NCI-H1092 treated with DMSO at 0.1 percent for 48 hours (cell line): ENCODE results near the gene SNN.

Experiments used
- DNase-seq: peaks from one replicate; lab custom pipeline; 2025; lab: John Stamatoyannopoulos, UW

Gene SNN

DNA sequence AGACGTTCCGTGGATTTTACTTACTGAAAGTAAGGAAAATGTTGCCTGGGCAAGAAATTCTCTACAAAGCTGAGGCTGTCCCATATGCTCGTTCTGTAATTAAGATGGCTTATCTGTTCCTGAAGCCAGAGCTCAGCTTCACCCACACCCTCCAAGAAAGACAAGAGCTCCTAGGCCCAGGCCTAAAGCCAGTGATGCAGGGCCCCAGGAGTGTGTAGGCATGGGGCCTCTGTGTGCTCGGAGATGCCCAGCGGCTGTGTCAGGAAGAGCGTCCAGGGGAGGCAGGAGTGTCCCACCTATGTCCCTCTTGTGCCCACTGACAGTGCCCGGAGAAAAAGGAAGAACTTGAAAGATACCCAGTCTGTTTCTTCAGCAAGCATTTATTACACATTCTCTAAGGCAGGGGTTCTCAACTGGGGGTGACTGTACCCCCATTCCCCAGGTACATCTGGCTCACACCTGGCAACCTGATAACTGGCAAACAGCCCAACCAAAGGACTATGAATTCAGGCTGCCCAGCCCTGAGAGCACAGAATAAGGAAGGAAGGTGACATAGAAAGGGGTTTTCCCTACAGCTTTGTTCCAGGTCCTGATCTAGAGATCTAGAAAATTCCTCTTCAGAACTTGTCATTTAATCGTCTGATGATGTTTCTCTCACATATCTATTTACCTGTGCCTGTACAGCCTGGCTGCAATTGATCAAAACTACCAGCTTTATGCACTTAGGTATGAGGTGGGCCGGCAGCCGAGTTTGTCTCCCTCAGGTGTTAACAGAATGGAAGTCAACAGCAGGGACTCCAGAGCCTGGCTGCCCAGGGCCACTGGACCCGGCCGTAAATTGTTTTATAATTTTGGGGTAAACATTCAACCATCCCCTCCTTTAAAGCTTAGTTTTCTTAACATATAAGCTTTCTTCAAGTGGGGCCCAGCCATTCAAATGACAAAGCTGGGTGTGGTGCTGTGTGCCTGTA lies 12.0 kb downstream of the SNN start:
- DNase-seq = no peak

DNA sequence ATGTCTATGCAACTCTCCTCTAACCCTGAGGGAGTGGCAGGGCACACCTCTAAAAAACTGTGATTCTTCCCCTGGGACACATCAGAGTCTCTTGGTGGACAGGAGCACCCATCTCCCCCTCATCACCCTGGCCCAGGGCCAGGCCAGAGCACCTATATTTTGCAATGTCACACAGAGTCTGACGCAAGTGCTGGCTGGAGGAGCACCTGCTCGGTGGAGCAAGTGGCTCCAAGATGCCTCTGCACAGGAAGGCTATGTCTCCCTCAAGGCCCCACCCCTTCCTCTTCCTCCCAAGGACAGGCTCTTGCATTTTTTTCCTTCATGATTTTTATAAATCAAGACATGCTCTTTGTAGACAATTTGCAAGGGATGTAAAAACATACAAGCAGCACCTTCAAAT lies 13.3 kb downstream of the SNN start:
- no peak for DNase-seq

DNA sequence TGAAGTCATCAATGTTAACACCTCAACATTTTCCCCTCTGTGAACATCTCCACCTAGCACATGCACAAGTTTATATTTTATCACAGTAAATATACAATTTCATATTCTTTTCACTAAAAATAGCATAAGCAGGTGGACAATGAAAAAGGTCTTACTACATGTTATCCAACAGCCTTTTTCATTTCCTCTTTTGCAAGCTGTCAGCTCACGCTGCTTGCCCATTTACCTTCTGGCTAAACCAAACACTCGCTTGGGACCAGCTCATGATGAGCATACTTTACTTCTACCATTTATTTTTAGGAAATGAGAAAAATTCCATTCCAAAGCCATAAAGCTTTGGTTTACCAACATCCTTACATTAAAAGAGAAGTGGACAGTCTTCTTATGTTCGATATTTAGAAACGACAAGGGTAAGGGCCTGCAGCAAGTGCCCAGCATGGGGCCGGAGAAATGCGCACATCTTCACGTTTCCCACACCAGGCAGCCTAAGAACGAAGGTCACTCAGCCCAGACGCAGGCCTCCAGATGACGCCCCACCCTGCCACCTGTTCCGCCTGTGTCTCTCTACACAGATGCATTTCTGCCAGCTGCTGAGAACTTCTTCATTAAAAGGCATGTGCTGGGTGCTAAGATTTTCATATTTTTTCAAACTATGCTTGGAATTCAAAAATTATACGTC lies 13.9 kb downstream of the SNN start:
- no peak for DNase-seq

DNA sequence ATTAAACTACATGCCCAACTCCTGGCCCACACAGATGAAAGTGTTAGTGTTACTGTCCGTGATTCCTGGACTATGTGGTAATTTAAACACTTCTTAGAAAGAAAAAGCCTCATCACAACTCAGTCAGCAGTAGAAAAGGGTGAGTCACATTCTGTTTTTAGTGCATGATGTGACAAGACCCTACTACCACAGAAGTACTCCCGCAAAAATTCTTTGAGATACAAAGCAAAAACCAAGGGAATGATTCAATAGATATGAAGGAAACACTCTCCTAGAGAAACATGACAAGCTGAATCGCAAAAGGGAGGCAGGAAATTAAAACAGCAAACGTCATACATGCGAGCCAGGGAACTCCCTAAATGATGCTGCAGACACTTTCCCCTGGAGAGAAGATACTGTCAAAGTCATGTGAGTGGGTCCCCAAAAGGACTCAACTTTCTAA lies 14.4 kb downstream of the SNN start:
- no peak for DNase-seq

DNA sequence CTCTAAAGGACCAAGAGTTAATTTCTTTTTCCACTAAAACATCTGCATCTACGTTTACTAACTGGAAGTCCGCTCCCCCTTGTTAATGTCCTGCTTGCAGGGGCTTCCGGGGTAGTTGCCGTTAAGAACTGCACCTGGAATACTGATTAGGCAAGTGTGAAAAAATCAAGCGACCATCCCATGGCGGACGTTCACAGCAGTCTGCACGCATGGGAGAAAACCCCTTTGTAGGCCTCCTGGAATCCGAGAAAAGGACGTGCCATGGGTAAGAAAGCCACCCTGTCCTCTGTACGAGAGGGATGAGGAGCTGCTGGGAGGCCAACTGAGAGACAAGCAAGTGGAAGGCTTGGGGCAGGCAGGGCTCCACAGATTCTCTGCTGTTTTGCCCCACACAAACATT lies 14.9 kb downstream of the SNN start:
- no peak for DNase-seq

DNA sequence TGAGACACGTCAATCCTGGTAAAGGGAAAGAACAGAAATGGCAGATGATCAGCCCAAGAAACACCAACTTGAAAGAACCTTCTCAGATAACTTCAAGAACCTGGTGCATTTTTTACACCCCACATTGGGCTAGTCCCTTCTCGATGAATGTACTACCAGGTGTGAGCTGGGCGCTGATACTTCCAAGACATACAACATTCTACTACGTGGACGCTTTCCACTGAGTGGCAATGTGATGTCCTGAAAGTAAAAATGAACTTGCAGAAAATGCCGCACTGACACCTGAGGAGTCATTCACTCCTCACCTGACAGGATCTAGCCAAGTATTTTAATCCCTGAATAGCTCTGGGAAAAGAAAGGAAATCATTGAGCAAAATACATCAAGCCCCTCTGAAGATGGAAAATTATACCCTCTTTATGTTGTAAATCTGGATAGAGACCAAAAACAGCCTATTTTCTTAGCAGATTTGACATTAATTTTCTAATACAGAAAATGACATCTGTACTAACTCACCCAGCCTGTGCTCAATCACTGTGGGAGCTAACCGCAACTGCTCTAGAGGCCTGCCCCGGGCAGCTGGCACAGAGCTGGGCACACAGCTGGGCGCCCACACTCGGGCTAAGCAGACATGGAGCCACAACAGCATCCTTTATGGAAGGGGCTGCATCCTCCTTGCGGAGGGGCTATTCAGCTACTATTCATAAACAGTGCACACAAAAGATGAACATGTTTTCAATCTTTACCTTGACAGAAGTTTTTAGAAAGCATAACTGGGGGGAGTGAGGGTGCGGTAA lies 16.2 kb downstream of the SNN start:
- no peak for DNase-seq

DNA sequence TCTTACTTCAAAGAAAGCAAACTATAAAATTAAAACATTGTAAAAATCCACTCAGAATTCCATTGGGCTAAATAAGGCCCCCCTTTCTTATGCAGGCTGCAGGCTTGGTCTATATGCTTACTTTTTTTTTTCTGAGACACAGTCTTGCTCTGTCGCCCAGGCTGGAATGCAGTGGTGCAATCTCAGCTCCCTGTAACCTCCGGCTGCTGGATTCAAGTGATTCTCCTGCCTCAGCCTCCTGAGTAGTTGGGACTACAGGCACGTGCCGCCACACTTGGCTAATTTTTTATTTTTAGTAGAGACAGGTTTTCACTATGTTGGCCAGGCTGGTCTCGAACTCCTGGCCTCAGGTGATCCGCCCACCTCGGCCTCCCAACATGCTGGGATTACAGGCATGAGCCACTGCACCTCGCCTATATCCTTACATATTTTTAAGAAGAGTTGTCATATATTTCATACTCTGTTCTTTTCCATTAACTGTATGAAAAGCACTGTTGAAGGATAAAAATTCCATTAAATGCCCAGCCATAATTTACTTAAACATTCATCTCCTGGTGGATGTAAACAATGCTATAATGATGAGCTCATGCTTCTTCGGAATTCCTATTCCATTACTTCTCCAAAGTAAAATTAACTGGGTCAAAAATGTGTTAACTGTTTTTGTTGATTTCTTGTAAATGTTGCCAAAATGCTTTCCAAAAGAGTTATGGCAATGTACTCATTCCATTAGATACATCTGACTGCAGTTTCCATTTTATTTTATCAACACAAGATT lies 17.8 kb downstream of the SNN start:
- no peak for DNase-seq

DNA sequence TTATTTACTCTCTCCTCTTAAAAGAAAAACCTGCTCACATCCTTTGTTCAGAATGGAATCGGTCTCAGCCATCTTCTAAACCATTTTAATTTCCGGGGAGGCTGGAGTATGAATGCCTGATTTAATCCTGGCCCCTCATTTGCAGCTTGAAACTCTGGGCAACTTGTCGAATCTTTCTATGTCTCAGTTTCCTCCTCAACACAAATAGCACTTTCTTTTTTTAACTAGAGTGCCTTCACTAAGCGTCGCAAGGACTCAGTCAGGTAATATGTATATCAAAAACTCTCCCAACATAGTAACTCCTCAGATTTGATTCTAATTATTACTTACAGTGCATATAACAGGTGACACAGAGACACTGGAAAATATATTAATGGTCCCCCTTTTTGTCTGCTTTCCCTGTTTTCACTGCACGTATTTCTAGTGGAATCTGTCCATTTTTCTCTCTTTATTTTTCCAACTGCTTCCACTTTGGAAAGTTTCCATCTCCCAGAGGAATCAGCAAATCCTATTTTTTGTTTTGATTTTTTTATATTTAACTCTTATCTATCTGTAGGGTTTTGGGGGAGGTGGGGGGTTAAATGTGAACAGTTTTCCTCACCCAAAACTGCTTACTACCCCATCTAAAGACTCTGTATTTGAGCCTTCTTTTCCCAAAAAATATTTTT lies 18.6 kb downstream of the SNN start:
- DNase-seq = no peak

DNA sequence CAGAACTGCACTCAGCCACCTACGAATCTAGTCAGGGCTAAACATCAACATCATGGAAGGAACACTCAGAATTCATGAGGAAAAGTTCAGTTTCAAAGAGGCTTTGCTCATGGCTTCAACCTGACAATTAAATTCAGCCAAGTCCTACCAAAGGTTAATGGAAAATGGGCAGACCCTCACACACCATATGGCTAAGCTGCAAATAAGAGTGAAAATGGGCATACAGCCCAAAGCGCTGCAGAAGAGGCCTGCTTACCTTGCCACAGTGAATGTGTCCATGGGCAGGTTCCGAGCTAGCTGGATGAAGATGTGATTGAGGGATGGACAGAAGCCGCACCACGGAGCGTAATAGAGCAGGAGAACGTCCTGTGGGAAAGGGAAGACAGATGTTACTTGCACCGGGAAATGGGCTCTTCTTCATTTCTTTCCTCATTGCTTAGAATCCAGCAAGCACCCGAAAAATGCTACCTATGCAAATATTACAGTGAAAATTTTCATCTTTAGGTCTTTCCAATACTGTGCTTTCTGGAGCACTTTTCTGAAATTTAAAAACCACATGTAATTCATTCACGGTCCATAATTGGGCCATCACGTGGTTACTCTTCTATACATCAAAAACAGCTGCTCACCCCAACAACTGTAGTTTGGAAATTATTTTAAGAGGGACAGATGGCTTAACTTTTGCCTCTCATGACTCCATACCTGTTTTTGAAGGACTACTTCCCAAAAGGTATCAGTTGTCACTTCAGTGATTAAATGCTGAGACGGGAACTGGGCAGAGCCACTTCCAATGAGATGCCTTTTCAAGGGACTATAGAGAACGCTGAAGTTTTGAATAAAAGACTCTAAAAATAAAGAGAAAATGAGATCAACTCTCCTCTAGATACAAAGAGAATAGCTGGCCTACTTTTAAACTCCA lies 19.6 kb downstream of the SNN start:
- DNase-seq = no peak

DNA sequence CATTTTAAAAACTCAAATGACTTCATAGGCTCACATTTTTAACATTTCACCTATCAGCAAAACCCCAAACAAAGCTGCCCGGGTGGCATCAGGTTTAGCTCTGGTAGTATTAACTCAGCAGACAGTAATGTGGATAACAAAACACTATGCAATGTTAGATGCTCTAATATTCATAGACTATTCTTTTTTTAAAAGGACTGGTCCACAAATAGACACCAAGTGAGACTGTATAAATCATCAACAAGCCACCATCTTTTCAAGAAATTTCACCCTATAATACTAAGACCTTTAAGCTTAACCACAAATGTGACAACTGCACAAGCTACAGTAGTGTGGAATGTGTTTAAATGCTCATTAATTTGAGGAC lies 20.2 kb downstream of the SNN start:
- DNase-seq = no peak

DNA sequence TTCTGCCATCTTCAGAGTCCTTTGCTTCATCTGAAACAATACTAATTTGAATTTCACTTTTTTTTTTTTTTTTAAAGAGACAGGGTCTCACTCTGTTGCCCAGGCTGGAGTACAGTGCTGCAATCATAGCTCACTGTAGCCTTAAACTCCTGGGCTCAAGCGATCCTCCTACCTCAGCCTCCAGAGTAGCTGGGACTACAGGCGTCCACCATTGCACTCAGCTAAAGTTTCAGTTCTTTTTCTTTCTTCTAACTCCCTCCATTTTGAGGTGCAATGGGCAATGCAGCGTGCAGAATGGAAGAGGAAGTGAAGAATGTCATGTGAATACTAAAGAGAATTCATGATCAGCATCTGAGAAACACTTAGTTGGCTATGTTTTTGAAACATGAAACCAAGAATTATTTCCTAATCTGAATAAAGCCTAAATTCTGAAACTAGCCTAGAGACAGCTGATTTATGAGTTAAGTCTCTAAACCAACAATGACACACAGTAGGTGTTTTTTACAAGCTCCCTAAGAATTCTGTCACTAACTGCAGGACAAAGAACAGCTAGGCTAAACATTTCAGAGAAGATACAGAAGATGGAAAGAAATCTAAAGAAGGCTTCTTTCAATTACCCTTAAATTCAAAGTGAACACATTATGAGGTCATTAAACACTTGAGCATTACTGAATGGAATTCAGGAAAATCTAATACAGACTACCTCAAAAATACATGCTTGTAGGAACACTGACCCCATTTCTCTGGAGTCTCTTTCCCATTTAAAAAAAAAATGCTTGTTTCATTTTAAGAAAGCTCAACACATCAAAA lies 21.0 kb downstream of the SNN start:
- DNase-seq = no peak

DNA sequence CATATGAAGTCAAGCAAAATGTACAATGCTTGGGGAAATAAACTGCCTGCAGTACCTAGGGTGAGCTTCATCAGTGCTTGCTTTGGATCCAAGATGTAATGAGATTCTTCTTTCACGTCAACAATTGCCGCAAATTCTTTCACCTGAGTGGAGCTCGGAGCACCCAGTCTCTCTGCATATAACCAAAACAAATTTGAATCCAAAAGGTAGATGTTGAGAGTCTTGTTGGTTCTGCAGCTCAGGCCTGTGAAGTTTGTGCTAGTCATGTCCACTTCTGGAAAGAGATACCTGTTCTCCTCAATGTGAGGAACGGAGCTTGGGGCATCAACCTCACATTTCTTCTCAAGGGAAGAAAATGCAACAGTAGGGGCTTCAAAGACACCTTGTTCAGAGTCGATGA lies 23.0 kb downstream of the SNN start:
- DNase-seq = no peak

DNA sequence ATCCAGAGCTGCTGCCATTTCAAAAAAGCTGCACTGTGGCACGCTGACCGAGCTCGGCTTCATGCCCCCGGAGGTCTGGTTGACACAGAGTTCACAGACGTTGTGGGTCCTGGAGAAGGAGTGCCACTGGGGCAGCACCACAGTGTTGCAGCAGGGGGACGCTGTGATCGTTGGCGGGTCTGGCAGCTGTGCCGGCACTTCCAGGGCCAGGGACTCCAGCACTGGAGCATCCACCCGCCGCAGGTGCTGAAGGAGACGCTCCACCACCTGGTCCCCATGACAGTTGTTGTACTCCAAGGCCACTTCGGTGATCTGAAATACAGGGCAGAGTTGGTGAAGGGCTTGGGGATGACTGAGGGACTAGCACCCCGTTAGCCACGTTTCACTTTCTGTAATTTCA lies 23.5 kb downstream of the SNN start:
- no peak for DNase-seq

DNA sequence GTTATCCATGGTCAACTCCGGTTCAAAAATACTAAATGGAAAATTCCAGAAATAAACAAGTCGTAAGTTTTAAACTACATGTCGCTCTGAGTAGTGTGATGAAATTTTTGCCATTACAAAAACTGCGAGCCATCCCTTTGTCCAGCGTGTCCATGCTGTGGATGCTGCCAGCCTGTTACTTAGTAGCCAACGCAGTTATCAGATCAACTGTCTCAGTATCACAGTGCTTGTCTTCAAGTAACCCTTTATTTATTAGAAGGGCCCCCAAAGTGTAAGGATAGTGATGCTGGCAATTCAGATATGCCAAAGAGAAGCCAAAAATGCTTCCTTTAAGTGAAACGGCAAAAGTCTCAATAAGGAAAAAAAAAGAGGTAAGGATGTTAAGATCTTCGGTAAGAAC lies 23.9 kb downstream of the SNN start:
- DNase-seq = no peak

DNA sequence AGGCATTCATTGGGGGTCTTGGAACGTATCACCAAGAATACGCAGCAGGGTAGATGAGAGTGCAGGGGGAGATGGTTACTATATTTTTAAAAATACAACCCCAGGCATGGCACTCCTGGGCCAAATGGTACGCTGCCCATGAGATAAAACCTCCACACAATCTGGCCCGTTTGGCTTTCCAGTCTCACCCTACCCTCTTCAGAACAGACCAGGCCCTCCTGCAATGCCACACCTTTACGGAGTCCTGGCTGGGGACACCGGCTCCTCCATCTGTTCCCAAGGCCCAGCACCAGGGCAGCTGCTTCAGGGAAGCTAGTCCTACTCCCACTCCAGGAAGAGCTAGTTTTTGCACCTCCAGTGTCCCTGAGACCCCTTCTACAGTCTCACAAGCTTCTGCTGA lies 24.4 kb downstream of the SNN start:
- no peak for DNase-seq

DNA sequence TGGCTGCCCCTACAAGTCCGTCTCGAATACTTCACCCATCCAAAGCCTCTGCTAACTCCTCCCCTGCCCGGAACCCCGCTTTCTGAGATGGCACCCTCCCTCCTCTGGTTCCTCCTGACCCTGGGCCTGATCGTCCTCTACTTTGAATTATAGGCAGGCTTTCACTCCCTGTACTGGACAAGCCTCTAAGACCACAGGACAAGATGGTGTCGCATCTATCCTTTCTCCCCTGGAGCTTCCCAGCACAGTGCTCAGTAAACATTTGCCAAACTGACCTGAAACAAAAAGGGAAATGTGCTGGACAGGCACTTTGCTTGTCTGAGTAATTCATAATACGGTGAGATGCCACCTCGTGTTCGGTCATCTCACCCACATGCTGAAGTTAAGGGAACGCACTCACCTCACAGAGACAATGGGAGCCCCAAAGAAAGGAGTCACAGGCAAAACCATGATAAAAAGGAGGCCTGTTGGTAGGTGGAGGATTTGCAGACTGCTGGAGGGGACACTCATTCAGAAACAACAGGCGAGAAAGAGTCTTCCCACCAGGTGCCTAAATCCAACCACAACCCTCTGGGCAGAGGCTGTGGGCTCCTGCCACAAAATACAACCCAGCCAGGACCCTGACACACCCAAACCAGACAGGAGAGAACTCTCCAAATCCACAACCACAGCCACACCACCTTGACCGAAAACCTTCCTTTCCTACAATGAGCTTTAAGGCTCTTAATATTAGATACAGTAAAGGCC lies 28.2 kb downstream of the SNN start:
- no peak for DNase-seq

DNA sequence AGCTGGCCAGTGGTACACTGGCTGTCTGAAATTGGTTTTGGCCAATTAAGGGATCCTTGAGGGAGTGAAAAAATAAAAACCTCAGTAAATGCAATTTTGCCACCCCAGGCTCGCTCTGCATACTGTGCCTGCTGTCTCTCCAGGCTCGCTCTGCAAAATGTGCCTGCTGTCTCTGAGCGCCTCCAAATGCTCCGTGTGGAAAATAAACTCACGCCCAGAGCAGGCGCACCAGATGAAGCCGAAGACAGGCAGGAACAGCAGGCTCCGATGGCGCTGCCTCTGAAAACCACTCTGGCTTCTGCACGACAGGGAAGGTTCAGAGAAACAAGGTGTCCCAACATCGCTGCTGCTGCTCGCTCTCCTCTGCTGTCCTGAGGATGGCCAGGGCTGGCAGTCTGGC lies 29.1 kb downstream of the SNN start:
- DNase-seq = no peak

DNA sequence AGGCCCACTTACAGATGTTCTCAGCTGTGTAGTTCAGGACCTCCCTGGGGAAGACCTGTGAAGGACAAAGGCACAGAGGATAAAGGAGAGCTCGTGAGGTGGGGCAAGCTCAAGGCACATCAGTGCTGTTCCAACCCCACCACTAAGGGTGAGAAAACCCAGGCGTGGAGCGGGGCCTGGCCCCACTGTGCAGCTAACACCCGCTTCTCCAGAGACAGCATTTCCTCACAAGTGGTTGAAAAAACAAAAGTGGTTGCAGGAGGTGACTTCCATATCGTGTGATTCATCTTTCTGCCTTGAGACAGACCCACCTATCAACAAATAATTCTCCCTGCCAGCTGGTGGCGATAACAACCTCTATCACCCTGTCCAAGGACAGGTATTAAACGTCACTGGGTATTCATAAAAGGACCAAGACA lies 30.0 kb downstream of the SNN start:
- no peak for DNase-seq
